NCI-H2029 treated with DMSO at 0.1 percent for 48 hours (cell line): ENCODE measurements around the gene OLFM2.
"Not testable (repeated sequence)": the region's sequence is repeated elsewhere in the genome, so short reads cannot be mapped to it uniquely, and the experiment has no call there.

ENCODE experiments used
- DNase-seq: peaks from one replicate; lab custom pipeline; 2025; lab: John Stamatoyannopoulos, UW

Gene OLFM2

GRCh38 chr19:9936326-9937000 lies at the start of gene OLFM2:
OLFM2 (minus strand) TSS chr19:9936515; CDS start chr19:9936366, 149 bp downstream.
- DNase-seq = no peak

DNA sequence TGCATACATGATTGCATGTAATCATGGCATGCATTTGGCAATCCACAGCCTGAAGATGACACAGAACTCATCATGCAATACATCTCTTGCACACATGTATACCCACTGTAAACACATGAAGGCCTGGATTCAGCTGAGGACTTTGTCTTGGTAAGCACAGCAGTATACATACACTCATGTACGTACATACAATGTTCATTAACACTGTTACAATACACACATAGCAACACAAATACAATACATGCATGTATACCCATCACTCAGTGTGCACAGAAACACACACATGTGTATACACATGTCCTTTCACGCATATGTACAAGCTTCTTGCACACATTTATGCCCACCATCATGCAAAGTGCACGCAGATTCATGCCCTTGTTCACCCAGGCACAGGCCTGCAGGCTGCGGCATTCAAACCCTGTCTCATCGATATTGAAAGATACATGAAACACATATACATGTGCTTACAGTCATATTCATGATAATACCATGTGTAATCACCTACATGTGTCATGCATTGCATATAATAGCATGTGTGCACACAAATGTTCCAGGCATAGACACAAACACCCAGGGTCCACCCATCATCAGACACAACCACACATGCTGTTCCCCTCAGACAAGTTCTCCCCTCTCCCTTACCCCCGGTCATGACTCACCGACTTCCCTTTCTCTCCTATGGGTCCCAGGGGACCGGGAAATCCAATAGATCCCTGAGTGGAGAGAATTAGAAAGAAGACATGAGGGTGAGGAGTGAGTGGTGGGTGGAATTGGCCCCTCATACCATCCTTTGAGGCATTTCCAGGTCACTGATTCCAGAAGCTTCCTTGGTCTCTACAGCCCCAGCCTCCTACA lies 45.3 kb upstream of the OLFM2 start:
- DNase-seq = no peak

- no peak for DNase-seq
Measured at GRCh38 chr19:9972103-9972502, 35.8 kb upstream of the OLFM2 start.

GRCh38 chr19:9971166-9971897 lies 35.0 kb upstream of the OLFM2 start:
- no peak for DNase-seq

- no peak for DNase-seq
Measured at GRCh38 chr19:9970481-9970880, 34.2 kb upstream of the OLFM2 start.

DNA sequence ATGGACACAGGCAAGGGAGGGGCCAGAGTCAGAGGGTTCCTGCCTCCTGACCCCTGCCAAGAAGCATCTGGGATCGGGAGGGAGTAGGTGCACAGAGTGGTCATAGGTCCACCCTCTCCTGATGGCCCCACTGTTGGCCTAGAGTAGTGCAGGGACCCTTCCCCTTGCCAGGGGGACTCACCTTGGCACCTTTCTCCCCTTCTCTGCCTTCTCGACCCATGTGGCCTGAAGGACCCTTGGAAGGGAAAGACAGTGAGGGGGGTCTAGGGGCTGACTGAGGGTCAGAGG lies 33.3 kb upstream of the OLFM2 start:
- DNase-seq = no peak

DNA sequence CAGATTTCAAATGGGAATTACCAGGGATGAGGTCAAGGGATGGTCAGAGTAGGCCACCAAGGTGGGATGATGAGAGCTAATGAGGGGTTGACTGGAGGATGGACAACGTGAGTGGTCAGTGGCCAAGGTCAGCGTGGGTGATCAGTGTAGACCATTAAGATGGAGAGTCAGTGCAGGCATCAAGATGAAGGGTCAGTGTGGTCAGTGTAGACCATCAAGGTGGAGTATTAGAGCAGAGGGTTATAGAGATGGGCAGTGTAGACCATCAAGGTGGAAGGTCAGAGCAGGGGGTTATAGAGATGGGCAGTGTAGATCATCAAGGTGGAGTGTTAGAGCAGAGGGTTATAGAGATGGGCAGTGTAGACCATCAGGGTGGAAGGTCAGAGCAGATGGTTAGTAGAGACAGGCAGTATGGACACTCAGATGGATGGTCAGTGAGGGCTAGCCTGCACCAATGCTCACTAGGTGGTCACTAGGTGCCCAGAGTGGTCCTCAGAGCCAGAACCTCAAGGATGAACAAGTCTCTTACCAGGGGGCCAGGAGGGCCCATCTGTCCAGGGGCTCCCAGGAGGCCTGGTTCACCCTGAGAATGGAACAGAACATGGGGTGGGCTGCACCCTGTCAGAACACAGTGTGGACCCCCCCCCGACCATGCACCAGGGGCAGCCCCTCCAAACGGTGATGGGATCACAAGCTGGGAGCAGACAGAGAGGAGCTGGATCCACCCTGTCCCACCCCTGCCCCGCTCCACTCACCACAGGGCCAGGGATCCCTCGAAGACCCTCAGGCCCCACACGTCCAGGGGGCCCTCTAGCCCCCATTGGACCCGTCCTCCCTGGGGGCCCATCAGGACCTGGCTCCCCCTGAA lies 32.7 kb upstream of the OLFM2 start:
- DNase-seq = no peak

DNA sequence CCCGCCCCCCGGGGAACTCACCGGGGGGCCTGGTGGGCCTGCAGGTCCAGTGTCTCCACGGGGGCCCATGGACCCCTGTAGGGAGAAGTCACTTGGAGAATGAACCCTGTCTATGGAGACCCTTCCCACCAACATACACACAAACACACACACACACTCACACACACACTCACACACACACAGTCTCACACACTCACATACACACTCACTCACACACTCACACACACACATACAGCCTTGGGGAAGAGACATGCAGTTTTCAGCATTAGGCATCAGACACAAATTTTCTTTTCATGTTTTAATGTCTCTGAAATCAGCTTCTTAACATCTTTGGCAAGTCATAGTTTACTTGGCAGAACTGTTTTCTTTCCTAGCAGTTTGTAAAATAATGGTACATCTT lies 31.0 kb upstream of the OLFM2 start:
- no peak for DNase-seq

DNA sequence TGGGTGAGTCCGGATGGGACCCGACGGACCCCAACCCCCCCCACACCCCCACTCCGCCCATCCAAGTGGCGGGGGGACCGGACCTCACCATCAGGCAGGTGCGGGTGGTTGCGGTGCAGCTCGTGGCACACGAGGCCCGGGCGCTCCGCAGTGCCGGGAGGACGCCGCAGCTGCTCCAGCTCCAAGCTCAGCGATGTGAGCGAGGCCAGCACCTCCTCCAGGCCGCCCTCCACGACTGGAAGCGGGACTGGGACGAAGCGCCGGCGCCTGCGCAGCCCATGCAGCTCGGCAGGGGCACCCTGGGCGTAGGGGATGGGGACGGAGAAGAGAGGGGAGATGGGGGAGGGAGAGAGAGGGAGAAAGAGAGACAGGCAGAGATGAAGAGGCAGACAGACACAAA lies 30.1 kb upstream of the OLFM2 start:
- no peak for DNase-seq

GRCh38 chr19:9966024-9966423 lies 29.7 kb upstream of the OLFM2 start:
- DNase-seq = no peak

DNA sequence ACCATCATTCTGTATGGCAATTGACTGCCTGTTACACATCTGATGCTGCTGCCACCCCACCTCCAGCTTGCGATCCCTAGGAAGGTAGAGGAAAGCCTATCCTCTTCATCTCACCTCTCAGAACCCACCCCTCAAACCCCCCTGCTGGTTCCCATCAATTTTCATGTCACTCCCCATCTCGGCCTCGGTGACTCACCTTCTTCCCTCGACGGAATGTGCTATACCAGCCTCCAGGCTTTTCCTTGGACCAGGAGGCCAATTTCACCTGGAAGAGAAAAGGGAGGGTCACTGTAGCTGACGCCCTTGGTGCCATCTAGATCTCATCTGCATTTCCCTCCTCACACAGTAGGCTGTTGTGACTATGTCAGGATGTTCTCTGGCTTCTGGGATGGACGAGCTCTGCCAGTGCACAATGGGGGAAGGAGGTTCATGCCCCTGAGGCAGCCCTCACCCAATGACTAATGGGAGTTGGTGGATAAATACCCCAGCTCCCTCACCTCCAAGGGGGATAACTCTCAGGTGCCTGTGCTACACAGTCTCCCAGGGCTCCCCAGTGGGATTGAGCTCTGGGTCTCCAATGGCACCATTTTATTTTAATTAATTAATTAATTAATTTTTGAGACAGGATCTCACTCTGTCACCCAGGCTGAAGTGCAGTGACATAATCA lies 26.4 kb upstream of the OLFM2 start:
- DNase-seq = no peak

DNA sequence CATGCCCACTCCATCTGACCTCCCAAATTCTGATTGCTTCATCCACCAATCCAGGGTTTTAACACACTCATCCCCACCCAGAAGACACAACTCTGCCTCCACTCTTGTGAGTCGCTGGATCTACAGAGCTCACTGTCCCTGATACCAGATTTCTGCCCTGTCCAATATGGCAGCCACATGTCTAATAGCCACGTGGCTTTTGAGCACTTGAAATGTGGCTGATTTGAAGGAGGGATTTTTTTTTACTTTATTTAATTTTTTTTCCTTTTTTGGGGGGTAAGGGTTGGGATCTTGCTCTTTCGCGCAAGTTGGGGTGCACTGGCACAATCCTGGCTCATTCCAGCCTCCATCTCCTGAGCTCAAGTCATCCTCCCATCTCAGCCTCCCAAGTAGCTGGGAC lies 24.8 kb upstream of the OLFM2 start:
- no peak for DNase-seq

DNA sequence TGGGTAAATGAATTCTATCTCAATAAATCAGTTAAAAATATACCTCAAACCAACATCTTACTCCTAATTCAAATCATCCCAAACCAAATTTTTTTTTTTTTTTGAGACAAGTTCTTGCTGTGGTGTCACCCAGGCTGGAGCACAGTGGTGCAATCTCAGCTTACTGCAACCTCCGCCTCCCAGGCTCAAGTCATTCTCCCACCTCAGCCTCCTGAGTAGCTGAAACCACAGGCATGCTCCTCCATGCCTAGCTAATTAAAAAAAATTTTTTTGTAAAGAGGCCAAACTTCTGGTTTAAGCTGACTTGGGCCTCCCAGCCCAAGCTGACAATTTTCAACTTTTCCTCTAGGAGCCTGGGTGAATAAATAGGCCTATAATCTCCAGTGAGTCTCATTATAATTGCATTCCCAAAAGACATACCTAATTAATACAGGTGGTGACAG lies 22.1 kb upstream of the OLFM2 start:
- DNase-seq = no peak

DNA sequence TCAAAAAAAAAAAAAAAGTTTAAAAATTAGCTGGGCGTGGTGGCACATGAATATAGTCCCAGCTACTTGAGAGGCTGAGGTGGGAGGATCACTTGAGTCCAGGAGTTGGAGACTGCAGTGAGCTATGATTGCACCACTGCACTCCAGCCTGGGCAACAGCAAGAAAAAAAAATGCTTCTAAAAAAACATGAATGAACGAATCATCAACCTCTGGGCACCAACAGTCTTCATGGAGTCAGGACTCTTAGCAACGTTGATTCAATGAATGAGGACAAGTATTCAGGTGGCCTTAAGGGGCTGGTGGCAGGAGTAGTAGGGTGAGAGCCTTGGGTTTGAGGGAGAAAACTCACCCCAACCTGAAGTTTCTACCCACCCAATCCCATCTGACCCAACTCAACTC lies 20.6 kb upstream of the OLFM2 start:
- no peak for DNase-seq

DNA sequence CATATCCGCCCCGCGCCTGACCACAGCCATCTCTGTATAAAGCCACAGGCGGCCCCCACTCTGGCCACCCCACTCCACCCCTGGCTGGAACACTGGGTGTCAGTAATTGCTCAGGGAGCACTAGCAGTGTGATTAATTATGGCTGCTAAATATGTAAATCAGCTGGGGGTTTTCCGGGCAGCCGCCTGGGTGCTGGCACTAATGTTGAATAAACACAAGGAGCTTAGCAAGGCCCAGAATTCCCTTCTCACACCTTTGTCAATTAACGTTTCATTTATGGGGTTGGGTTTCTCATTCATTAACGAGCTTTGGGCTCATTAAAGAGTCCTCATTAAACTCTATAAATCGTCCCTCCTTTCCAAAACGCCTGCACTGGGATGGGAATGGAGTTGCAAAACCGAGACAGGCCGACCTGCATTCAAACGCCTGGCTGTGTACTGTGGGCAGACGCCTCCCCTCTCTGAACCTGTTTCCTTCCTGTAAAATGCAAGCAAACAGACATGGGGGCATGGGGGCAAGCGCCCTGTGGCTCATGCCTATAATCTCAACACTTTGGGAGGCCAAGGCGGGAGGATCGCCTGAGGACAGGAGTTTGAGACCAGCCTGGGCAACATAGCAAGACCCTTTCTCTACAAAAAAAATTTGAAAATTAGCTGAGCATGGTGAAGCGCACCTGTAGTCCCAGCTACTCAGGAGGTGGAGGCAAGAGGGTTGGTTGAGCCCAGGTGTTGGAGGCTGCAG lies 17.7 kb upstream of the OLFM2 start:
- DNase-seq = no peak

DNA sequence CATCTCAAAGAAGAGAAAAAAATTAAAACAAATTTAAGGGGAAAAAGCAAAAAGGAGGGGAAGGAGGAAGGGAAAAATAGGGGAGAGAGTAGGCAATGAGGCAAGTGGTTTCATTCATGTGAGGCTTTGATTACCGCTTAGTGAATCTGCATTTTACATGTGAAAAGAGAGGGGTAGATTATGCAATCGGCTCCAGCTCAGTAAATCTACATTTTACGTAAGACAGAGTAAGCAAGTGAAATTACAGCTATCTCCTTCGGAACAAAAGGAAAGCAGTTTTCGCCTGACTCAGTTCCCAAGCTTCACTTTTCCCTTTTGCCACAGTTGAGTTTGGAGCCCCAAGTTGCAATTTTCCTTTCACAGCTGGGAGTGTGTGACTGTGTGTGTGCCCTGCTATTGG lies 16.0 kb upstream of the OLFM2 start:
- DNase-seq = no peak

DNA sequence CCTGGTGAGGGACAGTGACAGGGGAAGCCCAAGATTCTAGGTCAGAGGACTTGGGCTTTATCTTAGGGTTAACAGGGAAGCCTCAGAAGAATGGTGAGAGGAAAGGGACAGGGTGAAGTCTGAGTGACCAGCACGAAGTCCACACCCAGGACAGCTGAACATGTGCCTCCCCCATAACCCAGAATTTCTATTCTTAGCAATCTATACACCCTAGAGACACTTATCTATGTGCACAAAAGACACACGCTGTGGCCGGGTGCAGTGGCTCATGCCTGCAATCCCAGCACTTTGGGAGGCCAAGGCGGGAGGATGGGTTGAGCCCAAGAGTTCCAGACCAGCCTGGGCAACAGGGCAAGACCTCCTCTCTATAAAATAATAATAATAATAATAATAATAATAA lies 11.1 kb upstream of the OLFM2 start:
- DNase-seq = no peak

DNA sequence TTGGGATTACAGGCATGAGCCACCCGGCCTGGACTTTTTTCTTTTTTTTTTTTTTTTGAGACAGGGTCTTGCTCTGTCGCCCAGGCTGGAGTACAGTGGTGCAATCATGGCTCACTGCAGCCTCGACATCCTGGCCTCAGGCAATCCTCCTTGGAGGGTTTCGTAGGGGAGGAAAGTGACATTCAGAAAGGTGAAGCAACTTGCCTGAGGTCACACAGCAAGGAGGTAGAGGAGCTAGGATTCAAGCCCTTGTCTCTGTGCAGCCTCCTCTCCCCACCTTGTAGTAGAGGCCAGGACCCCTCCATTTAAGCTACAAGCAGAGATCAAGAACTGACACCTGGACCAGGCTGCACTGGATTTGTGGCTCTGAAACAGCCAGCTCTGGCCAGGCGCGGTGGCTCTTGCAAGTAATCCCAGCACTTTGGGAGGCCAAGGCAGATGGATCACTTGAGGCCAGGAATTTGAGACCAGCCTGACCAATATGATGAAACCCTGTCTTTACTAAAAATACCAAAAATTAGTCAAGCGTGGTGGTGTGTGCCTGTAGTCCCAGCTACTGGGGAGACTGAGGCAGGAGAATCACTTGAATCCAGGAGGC lies 10.3 kb upstream of the OLFM2 start:
- DNase-seq = not testable (repeated sequence)

DNA sequence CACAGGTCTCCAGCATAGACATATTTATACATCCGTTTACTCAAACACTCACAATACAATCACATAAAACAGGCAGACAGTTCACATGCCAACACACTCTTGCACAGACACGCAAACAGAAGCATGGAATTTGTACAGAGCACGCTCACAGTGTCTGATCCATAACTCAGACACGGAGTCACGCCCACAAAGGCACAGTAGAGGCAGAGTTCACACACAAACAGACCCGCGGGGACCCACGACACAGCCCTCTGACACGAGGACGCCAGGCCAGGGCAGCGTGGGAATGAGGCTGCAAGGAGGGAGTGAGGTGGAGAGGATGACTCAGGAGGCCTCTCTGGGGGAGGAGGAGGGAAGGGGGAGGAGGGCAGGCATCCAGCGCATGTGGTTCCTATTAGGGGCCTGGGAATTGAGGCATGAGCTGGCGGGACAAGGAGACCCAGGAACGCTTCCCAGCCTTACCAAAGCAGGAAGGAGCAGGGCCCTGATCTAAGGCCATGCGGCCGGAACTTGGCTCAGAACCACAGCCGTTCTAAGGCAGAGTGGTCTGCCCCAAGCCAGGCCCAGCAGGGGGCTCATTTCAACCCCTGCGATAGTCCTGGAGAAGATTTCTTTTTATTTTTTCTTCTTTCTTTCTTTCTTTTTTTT lies 9.1 kb upstream of the OLFM2 start:
- DNase-seq = no peak

GRCh38 chr19:9943744-9944143 lies 7.4 kb upstream of the OLFM2 start:
- no peak for DNase-seq
